DND-41 (cell line): ENCODE data around the gene VIPR1.

Source experiments
- ATAC-seq: fragments of 200-7000 bp; cut with Tn5 transposase; 3 replicates; pipeline ENCODE4 v1.9.1; 2021; ENCODE audit warnings: low read depth; ENCODE audit not compliant: insufficient read depth
- DNase-seq: peaks from one replicate; pipeline ENCODE4 v3.0.0-alpha.2; 2020
- H2AFZ ChIP-seq: 2 replicates; pipeline ENCODE4 v1.6.0; 2012; ENCODE audit warnings: low read depth, low read length
- H3K27ac ChIP-seq: 2 replicates; pipeline ENCODE4 v1.5.1; 2012; ENCODE audit warnings: low read length, inconsistent platforms
- H3K27me3 ChIP-seq: fragments of 200-600 bp; sonication (generic); 2 replicates; pipeline ENCODE4 v1.6.0; 2012; ENCODE audit warnings: low read length, mild to moderate bottlenecking, inconsistent platforms; ENCODE audit not compliant: insufficient read depth, poor library complexity
- H3K36me3 ChIP-seq: 2 replicates; pipeline ENCODE4 v1.5.1; 2012; ENCODE audit warnings: low read length, inconsistent platforms; ENCODE audit not compliant: insufficient read depth
- H3K4me1 ChIP-seq: 2 replicates; pipeline ENCODE4 v1.5.1; 2012; ENCODE audit warnings: mild to moderate bottlenecking, low read length; ENCODE audit not compliant: insufficient read depth
- H3K4me2 ChIP-seq: 2 replicates; pipeline ENCODE4 v1.6.0; 2012; ENCODE audit warnings: mild to moderate bottlenecking, moderate library complexity, low read length, inconsistent platforms; ENCODE audit not compliant: insufficient read depth
- H3K4me3 ChIP-seq, 2 experiments: fragments of 200-600 bp in 1 of 2; shearing (Covaris generic) in 1 of 2; 2 replicates each; pipeline ENCODE4 v1.5.1; 2012 to 2016; ENCODE audit warnings: inconsistent platforms in 2 of 2, low read length in 2 of 2, mild to moderate bottlenecking in 2 of 2, low read depth in 1 of 2, moderate library complexity in 1 of 2
- H3K79me2 ChIP-seq: 2 replicates; pipeline ENCODE4 v1.6.0; 2012; ENCODE audit warnings: low read length, inconsistent platforms; ENCODE audit not compliant: insufficient read depth
- H3K9ac ChIP-seq: 2 replicates; pipeline ENCODE4 v1.6.0; 2012; ENCODE audit warnings: low read depth, mild to moderate bottlenecking, inconsistent platforms, low read length, moderate library complexity
- H3K9me3 ChIP-seq: 2 replicates; pipeline ENCODE4 v1.5.1; 2012; ENCODE audit warnings: low read length, moderate library complexity, mild to moderate bottlenecking, inconsistent platforms; ENCODE audit not compliant: insufficient read depth, severe bottlenecking
- H4K20me1 ChIP-seq: 2 replicates; pipeline ENCODE4 v1.6.0; 2012; ENCODE audit warnings: low read length; ENCODE audit not compliant: insufficient read depth
- EZH2 ChIP-seq: IDR thresholded peaks from 3 replicates; pipeline ENCODE4 v1.6.1; 2012; ENCODE audit warnings: borderline replicate concordance, low read depth, mild to moderate bottlenecking, moderate library complexity, low read length, inconsistent platforms; ENCODE audit not compliant: severe bottlenecking
- TF ChIP-seq, protein P1 (sequence below): IDR thresholded peaks from 2 replicates; pipeline ENCODE4 v1.5.1; 2012; ENCODE audit warnings: borderline replicate concordance, low read length, moderate library complexity, mild to moderate bottlenecking; ENCODE audit not compliant: poor library complexity, severe bottlenecking; ENCODE audit errors: extremely low read depth

Gene VIPR1

DNA sequence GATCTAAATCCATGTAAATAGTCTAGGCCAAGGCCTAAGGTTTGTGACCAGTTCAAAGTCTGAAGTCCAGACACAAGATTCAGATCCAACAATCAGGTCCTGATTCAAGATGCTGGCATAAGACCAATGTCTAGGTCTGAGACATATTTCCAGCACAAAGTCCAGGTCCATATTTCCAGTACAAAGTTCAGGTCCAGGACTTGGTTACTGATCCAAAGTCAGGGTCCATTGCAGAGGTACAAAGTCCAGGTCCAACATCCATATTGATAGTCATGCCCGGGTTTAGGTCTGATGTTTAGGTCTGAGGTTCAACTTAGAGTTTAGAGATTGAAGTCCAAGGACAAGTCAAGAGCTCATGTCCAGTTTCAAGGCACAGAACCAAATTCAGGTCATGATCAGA is 39.4 kb upstream of the VIPR1 start:
- no peak overlapping the region for H3K9ac ChIP-seq
- H3K4me2 ChIP-seq = no peak overlapping the region
- no peak overlapping the region for H2AFZ ChIP-seq
- no peak overlapping the region for H3K27ac ChIP-seq
- ATAC-seq (no peak), DNase-seq (no peak)
- no peak overlapping the region for H3K4me3 ChIP-seq
- no peaks in the 10 kb centered on the region for H3K27me3 ChIP-seq
- H3K36me3 ChIP-seq = no peaks in the 10 kb centered on the region
- no peaks in the 10 kb centered on the region for H3K4me1 ChIP-seq
- H4K20me1 ChIP-seq = no peaks in the 10 kb centered on the region
- no peaks in the 10 kb centered on the region for H3K9me3 ChIP-seq
- TF ChIP-seq EZH2 = no peak
- TF ChIP-seq, protein P1, sequence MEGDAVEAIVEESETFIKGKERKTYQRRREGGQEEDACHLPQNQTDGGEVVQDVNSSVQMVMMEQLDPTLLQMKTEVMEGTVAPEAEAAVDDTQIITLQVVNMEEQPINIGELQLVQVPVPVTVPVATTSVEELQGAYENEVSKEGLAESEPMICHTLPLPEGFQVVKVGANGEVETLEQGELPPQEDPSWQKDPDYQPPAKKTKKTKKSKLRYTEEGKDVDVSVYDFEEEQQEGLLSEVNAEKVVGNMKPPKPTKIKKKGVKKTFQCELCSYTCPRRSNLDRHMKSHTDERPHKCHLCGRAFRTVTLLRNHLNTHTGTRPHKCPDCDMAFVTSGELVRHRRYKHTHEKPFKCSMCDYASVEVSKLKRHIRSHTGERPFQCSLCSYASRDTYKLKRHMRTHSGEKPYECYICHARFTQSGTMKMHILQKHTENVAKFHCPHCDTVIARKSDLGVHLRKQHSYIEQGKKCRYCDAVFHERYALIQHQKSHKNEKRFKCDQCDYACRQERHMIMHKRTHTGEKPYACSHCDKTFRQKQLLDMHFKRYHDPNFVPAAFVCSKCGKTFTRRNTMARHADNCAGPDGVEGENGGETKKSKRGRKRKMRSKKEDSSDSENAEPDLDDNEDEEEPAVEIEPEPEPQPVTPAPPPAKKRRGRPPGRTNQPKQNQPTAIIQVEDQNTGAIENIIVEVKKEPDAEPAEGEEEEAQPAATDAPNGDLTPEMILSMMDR = no peak
- no peaks in the 10 kb centered on the region for H3K79me2 ChIP-seq

DNA sequence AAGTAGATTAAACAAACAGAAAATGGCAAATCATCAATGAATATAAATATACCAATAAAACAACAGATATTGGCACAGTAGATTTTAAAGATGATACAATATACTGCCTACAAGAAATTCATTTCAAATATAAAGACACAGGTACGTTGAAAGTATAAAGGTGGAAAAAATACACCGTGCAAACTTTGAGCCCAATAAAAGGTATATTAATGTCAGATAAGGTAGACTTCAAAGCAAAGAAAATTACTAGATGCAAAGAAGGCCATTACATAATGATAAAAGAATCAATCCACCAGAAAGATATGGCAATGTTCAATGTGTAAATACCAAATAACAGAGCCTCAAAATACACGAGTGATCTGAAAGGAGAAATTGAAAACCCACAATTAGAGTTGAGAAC is 34.3 kb upstream of the VIPR1 start:
- H3K4me3 ChIP-seq = no peak overlapping the region
- H3K36me3 ChIP-seq = no peaks in the 10 kb centered on the region
- no peak overlapping the region for H3K9ac ChIP-seq
- H3K4me2 ChIP-seq = no peak overlapping the region
- ATAC-seq (no peak), DNase-seq (no peak)
- TF ChIP-seq EZH2 = no peak
- H3K27me3 ChIP-seq = peaks cover 2% of the 10 kb centered on the region
- H3K4me1 ChIP-seq = no peaks in the 10 kb centered on the region
- no peaks in the 10 kb centered on the region for H3K9me3 ChIP-seq
- no peaks in the 10 kb centered on the region for H4K20me1 ChIP-seq
- H2AFZ ChIP-seq = no peak overlapping the region
- no peak overlapping the region for H3K27ac ChIP-seq
- H3K79me2 ChIP-seq = no peaks in the 10 kb centered on the region

DNA sequence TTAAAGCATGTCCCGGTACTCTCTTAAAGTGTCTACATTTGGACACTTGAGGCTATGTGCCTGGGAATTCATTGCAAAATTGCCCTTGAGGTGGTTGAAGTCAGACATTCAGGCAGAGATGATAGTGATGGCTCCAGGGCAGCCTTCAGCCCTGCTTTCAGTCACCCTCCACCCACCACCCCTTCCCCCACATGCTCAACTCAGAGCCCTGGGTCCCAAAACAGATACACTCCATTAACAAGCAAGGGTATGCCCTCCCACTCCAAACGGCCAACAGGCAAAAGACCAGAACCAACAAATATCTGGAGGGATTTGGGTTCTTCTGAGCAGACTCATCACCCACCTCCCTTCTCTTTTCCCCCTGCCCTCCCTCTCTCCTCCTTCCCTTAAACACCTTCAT is 29.9 kb upstream of the VIPR1 start:
- ATAC-seq (no peak), DNase-seq (no peak)
- Histone ChIP-seq H3K4me1 (no peaks in the 10 kb centered on the region), H2AFZ (no peak overlapping the region), H3K9ac (no peak overlapping the region), H3K36me3 (no peaks in the 10 kb centered on the region), H3K4me2 (no peak overlapping the region), H3K27ac (no peak overlapping the region), H3K4me3 (no peak overlapping the region), H3K79me2 (no peaks in the 10 kb centered on the region), H3K9me3 (no peaks in the 10 kb centered on the region), H4K20me1 (no peaks in the 10 kb centered on the region), H3K27me3 (peaks cover 8% of the 10 kb centered on the region)
- TF ChIP-seq EZH2 = no peak
- TF ChIP-seq, protein P1 = no peak

DNA sequence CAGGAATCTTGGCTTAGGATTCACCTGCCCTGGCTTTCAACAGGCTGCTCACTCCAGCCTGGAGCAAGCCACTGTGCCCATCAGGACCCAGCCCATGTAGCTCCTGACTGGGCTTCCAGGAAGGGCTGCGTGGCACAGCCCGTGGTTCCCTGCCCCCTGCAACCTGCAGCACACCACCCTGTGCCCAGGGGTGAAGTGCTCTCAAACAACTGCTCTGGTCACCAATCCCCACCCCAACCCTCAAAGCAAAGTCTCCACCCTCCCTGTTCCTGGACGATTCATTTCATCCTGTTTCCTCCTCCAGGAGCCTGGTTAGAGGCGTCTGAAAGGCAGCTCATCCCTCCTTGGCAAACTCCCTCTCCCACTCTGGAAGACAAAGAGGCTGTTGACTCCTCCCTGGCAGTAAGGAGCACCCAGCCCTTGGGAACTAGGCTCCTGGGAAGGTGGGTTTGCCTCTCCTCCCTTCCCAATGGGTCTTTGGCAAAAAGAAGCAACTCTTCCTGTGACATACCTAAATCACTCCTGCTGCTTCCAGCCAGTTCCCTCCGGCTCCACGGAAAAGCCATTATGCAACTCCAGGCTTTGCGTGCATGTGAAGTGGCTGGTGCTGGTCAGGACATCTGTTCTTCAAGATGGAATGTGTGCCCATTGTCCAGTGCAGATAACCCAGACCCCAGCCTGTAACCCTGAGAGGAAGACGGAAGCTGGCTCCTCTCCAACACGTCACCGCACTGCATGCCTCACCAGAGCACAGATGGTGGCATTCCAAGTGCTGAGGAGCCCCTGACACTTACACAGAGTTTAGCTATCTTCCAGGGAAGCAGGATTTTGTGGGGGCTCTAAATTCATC is 29.1 kb upstream of the VIPR1 start:
- DNase-seq = no peak
- H2AFZ ChIP-seq = no peak overlapping the region
- no peak for ATAC-seq

More for the DNA sequence above, 29.1 kb upstream of the VIPR1 start:
- Histone ChIP-seq H3K79me2 (no peaks in the 10 kb centered on the region), H4K20me1 (no peaks in the 10 kb centered on the region), H3K4me2 (no peak overlapping the region), H3K27me3 (peaks cover 8% of the 10 kb centered on the region), H3K9ac (no peak overlapping the region), H3K4me3 (no peak overlapping the region), H3K4me1 (no peaks in the 10 kb centered on the region), H3K27ac (no peak overlapping the region), H3K36me3 (no peaks in the 10 kb centered on the region), H3K9me3 (no peaks in the 10 kb centered on the region)
- TF ChIP-seq EZH2 = no peak
- TF ChIP-seq, protein P1 = no peak
